ENCODE data around the gene SH3TC2. TPM values are rescaled to one million over a fixed set of nuclear protein-coding genes. Genes with fewer than 3 reads are reported as not detected.

The SH3TC2 gene
- total and polyA plus RNA-seq, 4 donors: 0.28 to 3.3 (median 0.64) TPM

- TF ChIP-seq CTCF (IDR thresholded peaks at IDR 0.05; ENCODE audit: control extremely low read depth, extremely low read depth): no peak
- no peak overlapping the region for H3K4me3 ChIP-seq
- H3K9ac ChIP-seq (ENCODE audit: insufficient read depth in 1 of 2, low read length in 2 of 2): no peak overlapping the region
- H3K27me3 ChIP-seq (ENCODE audit: control insufficient read depth in 3 of 3, insufficient read depth in 3 of 3, low read length in 2 of 3): no peaks in the 10 kb centered on the region
- no peaks in the 10 kb centered on the region for H3K36me3 ChIP-seq (ENCODE audit: control insufficient read depth in 4 of 4, insufficient read depth in 4 of 4, low read length in 4 of 4)
- H3K9me3 ChIP-seq (ENCODE audit: control insufficient read depth in 4 of 4, insufficient read depth in 3 of 4, low read length in 3 of 4): no peaks in the 10 kb centered on the region
- no peak overlapping the region for H3K27ac ChIP-seq (ENCODE audit: low read depth in 1 of 2, low read length in 1 of 2)
- H3K4me1 ChIP-seq (ENCODE audit: control insufficient read depth in 5 of 5, insufficient read depth in 5 of 5, low read length in 5 of 5): peaks cover 0 to 4% (median 0%) of the 10 kb centered on the region in 5 donors
- ATAC-seq (ENCODE audit: insufficient read depth, low FRiP score) (no peak), DNase-seq (no peak)
- 84 to 88% methylated on average over 5 of the region's 5 CpGs for WGBS, 2 donors
Measured at GRCh38 chr5:149041242-149041641, 21.6 kb downstream of the SH3TC2 start.

GRCh38 chr5:149040421-149040820, 22.4 kb downstream of the SH3TC2 start:
- no peak for ATAC-seq (ENCODE audit: insufficient read depth, low FRiP score)
- peaks cover 0 to 4% (median 0%) of the 10 kb centered on the region in 5 donors for H3K4me1 ChIP-seq (ENCODE audit: control insufficient read depth in 5 of 5, insufficient read depth in 5 of 5, low read length in 5 of 5)
- H3K27ac ChIP-seq (ENCODE audit: low read depth in 1 of 2, low read length in 1 of 2): no peak overlapping the region
- H3K4me3 ChIP-seq: no peak overlapping the region
- 27 to 52% methylated on average over 1 of the region's 1 CpG for WGBS, 2 donors
- no peak overlapping the region for H3K9ac ChIP-seq (ENCODE audit: insufficient read depth in 1 of 2, low read length in 2 of 2)
- DNase-seq: no peak
- no peak for TF ChIP-seq CTCF (IDR thresholded peaks at IDR 0.05; ENCODE audit: control extremely low read depth, extremely low read depth)
- no peaks in the 10 kb centered on the region for H3K9me3 ChIP-seq (ENCODE audit: control insufficient read depth in 4 of 4, insufficient read depth in 3 of 4, low read length in 3 of 4)
- no peaks in the 10 kb centered on the region for H3K36me3 ChIP-seq (ENCODE audit: control insufficient read depth in 4 of 4, insufficient read depth in 4 of 4, low read length in 4 of 4)
- H3K27me3 ChIP-seq (ENCODE audit: control insufficient read depth in 3 of 3, insufficient read depth in 3 of 3, low read length in 2 of 3): no peaks in the 10 kb centered on the region

GRCh38 chr5:149039506-149039905, 23.4 kb downstream of the SH3TC2 start:
- H3K4me3 ChIP-seq: no peak overlapping the region
- H3K9me3 ChIP-seq (ENCODE audit: control insufficient read depth in 4 of 4, insufficient read depth in 3 of 4, low read length in 3 of 4): no peaks in the 10 kb centered on the region
- no peaks in the 10 kb centered on the region for H3K36me3 ChIP-seq (ENCODE audit: control insufficient read depth in 4 of 4, insufficient read depth in 4 of 4, low read length in 4 of 4)
- no peak for DNase-seq
- no peak for TF ChIP-seq CTCF (IDR thresholded peaks at IDR 0.05; ENCODE audit: control extremely low read depth, extremely low read depth)
- WGBS, 2 donors: 23 to 49% methylated on average over 2 of the region's 2 CpGs
- no peak for ATAC-seq (ENCODE audit: insufficient read depth, low FRiP score)
- no peaks in the 10 kb centered on the region for H3K27me3 ChIP-seq (ENCODE audit: control insufficient read depth in 3 of 3, insufficient read depth in 3 of 3, low read length in 2 of 3)
- no peak overlapping the region for H3K9ac ChIP-seq (ENCODE audit: insufficient read depth in 1 of 2, low read length in 2 of 2)
- H3K4me1 ChIP-seq (ENCODE audit: control insufficient read depth in 5 of 5, insufficient read depth in 5 of 5, low read length in 5 of 5): peaks cover 0 to 4% (median 0%) of the 10 kb centered on the region in 5 donors
- H3K27ac ChIP-seq (ENCODE audit: low read depth in 1 of 2, low read length in 1 of 2): no peak overlapping the region

All from lung (tissue), 12 donors.